Measurements from ENCODE around the gene CREB5.

The CREB5 gene

DNA sequence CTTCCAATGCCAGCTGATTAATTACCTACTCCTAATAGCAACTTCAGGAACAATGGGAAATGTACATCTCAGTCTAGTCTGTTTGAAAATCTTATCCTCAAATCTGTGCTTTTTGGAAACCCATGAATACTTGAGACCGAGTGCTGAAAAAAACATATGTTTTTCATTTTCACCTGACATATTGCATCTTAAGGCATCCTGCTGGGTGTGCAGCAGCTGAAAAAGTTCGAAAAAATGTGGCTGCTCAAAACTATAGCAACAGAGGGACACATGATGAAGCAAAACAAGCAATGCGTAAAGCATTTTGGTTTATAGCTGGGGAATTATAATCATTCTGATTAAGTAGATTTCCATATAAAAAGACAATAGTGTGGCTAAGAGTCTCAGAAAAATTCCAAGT is 218.0 kb downstream of the CREB5 start:
- DNase-seq (ENCODE audit: low read depth in 3 of 3, low spot score in 1 of 3): no peak

DNA sequence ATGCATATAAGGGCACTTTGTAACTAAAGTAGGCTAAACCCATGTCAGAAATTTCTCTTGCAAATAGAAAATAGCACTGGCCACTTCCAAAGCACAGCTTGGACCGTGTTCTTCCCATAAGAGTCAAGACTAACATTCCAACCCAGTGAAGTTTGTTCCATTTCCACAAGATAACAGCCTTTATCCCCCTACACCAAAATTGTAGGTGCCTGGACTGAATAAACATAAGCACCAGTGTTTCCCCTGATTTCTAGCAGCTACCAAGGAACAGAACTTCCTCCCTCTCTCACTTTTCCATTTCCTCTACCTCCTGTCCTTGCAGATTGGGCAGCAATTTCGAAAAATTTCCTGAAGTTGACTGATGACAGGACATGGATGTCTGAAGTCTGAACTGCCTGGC is 219.7 kb downstream of the CREB5 start:
- no peak for DNase-seq (ENCODE audit: low read depth in 3 of 3, low spot score in 1 of 3)

DNA sequence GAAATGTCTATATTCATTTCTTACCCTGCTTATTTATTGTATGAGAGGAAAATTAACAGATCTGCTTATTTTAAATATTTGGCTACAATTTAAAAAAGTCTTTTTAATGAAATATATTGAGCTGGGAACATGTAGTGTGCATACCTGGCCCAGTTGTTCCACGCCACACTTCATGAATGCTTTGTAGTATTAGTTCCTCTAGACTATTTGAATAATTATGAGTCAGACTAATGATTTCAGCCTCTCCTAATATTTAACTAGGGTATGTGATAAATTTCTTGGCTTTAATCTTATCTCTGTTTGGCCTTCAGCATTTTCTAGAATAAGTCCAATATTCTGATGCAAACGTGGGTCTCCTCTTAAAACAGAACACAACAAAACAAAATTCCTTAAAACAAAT is 226.6 kb downstream of the CREB5 start:
- no peak for DNase-seq (ENCODE audit: low read depth in 3 of 3, low spot score in 1 of 3)

DNA sequence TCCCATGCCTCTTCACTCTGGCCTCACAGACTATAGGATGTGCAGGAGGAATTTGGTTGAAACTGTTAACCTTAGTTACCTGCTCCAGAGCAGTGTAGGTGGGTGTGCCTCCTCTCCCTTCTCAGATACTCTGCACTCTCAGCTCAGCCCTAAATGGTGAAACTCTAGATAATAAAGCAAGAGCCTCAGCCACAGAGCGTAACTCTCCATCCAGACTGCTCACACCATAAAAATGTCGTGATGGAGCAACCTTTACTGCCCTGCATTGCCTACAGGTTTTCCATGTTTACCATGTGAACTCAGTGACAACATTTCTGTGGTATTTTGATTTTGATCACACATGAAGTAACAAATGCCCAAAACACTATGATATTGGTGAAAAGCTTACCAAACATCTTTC is 227.7 kb downstream of the CREB5 start:
- DNase-seq (ENCODE audit: low read depth in 3 of 3, low spot score in 1 of 3): no peak

DNA sequence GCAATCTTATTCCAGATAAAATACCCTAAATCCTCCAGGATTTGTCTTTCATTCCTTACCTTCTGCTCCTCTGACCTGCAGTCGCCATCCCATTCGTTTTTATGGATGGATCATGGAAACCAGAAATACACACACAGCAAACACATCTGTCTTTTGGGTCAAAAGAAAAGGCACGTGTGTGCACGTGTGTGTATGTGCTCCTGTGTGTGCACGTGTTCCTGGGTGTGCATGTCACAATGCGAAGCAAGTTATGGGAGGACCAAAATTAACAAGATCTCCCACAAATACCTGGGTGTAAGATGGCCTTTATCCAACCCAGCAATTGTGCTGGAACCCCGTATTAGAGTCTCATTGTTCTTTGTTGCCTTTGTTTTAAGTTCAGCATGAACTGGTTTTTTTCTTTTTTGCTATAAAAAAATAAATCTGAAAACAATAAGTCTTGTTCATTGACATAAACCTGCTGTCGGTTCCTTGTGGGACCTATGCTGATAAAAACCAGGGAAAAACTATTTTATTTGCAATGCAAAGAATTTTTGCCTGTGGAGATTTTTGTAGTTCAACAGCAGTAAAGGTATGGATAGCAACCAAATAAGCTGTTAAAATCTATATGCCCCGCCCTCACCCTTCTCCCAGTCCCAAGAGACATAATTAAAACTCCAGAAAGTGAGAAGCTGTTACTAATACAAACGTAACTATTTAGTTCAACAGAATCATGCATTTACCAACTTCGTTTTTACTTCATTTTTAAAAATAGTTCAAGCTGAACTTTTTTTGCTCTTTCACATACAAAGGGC is 229.6 kb downstream of the CREB5 start:
- no peak for DNase-seq (ENCODE audit: low read depth in 3 of 3, low spot score in 1 of 3)

DNA sequence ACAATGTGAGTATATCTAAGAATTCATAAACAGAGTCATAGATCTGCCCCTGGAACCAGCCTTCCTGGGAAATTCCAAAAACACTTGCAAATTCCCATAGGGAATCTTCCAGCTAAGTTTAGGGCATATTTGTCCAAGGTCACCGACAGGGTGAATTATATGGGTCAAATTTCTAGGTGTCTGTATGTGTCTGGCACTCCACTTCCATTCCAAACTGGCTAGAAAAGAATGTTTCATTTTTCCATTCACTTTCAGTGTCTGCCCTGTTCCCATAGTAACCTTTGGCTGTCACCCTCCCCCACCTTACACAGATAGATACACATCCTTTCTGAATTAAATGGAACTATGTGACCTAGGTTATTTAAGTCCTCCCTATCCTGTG is 230.9 kb downstream of the CREB5 start:
- DNase-seq (ENCODE audit: low read depth in 3 of 3, low spot score in 1 of 3): no peak

DNA sequence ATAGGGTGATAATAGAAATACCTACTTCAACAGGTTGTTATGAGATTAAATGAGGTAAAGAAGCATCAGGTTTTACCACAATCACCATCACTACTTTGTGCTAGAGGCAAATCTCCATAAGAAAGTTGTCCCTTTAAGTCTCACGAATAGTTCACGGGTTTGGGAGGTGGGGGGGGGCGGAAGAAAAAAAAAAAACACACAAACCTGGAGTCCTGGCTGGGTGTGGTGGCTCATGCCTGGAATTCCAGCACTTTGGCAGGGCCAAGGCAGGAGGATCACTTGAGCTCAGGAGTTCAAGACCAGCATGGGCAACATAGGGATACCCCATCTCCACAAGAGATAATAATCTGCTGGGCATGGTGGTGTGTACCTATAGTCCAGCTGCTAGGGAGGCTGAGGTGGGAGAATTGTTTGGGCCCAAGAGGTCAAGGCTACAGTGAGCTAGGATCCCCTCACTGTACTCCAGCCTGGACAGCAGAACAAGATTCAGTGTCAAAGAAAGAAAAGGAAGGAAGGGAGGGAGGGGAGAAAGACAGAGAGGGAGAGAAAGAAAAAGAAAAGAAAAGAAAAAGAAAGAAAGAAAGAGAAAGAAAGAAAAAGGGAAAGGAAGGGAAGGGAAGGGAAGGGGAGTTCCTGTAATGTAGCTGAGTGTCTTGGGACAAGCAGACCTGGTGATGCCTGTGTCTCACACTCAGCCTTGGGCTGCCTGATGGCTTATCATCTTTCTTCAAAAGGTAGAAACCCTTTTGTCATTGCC is 231.4 kb downstream of the CREB5 start:
- DNase-seq (ENCODE audit: low read depth in 3 of 3, low spot score in 1 of 3): no peak

DNA sequence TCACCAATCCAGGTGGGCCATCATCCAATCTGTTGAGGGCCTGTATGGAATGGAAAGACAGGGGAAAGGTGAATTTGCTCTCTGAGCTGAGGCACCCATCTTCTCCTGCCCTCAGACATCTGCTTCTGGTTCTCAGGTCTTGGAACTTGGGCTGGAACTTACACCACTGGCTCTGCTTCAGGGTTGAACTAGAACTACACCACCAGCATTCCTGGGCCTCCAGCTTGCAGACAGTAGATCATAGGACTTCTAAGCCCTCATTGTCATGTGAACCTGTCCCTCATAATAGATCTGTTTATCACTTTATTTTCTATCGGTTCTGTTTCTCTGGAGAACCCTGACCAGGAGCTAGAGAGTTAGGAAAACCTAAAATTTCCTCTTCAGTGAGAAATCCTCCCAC is 233.5 kb downstream of the CREB5 start:
- DNase-seq (ENCODE audit: low read depth in 3 of 3, low spot score in 1 of 3): no peak

DNA sequence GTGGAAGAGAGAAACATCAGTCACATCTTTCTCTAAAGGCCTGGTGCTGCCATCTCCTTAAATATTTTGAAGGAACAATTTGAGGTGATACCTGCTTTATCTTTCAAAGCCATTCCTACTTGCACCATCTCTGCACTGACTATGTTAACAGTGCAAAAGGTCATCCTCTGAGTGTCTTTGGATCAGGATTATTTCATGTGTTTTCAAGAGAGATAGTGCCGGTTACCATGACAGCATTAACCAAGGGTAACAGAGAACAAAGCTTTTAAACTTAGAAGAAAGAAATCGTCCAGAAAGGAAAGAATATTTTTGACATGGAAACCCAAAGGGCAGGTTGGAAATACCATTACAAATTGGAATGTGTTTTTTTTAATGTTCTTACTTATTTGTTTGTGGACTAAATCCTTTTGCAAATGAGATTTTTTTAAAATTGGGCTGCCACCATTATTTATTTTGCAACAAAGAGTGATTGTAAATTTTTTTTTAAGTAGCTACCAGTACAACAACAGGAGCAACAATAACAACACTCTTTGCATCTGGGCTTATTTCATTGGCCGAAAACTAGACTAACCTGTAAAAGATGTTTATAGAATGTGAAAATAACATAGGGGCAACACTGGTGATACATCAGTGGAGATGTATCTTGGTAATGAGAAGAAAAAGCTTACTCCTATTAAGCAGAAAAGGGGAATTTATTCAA is 234.2 kb downstream of the CREB5 start:
- DNase-seq (ENCODE audit: low read depth in 3 of 3, low spot score in 1 of 3): no peak

DNA sequence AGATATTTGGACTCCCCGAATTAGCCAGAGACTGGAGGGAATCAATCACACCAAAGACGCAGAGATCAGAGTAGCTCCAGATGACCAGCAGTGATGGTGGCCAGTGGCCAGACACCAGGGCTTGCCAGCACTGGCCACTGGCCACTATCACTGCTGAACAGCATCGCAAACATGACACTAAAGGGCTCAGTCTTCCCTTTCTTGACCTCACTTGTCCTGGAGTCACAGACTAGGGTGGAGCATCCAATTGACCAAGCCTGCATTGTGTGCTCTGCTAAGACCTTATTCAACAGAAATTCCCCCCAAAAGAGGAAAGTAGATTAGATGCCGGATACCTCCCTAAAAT is 234.7 kb downstream of the CREB5 start:
- DNase-seq (ENCODE audit: low read depth in 3 of 3, low spot score in 1 of 3): no peak

DNA sequence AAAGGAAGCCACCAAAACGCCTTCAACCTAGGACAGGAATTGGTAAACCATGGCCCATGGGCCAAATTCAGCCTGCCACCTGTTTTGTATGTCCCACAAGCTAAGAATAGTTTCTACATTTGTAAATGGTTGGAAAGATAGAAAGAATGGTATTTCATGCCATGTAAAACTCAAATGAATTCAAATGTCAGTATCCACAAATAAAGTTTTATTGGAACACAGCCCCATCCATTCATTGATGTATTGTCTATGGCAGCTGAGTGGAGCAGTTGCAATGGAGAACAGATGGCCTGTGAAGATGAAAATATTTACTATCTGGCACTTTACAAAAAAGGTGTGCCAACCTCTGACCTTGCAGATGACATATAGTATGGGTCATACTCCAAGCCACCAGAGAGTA is 236.9 kb downstream of the CREB5 start:
- no peak for DNase-seq (ENCODE audit: low read depth in 3 of 3, low spot score in 1 of 3)

DNA sequence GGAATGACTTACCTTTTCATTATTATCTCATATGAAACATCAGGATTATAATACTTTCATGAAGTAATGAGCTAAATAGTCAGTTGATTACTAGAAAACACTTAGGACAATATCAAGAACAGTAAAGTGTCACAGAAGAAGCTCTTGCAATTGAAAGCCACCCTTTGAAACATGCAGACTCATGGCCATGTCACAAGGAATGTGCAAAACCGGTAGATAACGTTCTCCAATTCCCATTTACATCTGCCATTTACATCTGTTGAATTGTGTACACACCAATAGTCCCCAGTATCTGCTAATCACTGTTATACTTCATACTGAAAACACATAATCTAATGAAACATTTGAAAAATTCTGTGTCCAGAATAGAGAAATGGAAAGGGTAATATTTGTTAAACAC is 237.5 kb downstream of the CREB5 start:
- no peak for DNase-seq (ENCODE audit: low read depth in 3 of 3, low spot score in 1 of 3)

DNA sequence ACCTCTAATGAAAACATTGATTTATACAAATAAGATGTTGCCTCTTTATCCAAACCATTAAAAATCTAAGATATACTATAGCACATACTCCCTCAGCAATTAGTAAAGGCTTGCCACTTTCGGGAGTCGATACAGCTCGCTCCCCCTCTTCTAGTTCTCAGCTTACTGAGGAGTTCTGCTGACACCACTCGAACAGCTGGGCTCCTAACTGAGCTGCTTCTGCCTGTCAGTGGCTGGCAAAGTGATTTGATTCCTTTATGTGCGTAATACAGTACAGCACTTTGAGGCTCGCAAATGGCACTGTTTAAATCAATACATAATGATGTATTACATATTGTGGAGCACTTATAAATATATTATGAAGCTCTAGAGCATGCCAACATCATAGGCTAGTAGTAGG is 241.8 kb downstream of the CREB5 start:
- no peak for DNase-seq (ENCODE audit: low read depth in 3 of 3, low spot score in 1 of 3)

DNA sequence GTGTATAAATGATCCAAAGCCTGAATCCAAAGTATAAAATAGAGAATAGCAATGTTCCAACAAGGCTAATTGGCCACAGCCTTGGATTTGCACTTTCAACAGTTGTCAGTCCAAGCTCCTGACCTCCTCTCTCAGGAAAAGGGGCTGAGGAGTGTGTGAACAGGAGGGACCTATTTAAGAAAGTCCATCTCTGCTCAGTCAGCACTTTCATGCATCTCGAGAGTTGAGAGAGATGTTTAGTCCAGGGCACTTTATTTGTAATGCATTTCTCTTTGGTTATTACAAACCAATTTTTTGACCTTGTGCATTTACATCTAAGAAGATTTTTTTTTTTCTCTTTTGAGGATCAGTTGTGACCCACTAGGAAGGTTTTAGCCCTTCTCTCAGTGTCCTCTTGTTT is 244.2 kb downstream of the CREB5 start:
- DNase-seq (ENCODE audit: low read depth in 3 of 3, low spot score in 1 of 3): no peak

DNA sequence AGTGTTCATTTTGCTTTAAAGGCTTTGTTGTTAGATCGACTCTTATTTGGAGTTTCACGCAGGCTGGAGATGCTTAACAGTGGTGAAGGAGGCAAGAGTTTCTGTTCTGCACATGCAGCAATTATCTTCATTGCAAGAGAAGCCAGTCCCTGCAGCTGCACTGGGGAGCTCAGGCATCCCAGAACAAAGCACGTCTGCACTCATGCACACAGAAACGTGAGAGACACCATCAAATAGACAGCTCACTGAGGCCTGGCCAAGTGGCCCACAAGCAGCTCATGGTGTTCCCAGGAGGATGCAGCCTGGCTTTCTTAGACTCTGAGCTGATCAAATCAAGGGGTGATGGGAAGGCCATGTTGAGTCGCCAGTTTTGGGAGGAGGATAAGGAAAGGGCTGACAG is 246.1 kb downstream of the CREB5 start:
- DNase-seq (ENCODE audit: low read depth in 3 of 3, low spot score in 1 of 3): no peak

DNA sequence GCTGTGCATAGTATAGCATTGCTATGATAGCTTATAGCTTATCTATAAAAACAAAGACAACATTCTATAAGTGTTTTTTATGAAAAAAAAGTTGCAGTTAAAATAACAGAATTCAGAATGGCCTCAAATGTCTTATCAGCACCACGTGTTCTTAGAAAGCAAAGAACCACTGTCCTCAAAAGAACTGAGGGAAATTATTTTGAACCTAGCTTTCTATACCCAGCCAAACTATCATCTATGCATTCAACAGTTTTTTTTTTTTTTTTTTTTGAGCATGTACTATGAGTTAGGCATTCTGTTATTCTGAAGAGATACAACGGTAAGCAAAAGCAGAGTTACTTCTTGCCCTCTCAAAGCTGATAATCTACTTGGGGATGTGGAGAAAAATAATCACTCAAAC is 247.8 kb downstream of the CREB5 start:
- DNase-seq (ENCODE audit: low read depth in 3 of 3, low spot score in 1 of 3): no peak

DNA sequence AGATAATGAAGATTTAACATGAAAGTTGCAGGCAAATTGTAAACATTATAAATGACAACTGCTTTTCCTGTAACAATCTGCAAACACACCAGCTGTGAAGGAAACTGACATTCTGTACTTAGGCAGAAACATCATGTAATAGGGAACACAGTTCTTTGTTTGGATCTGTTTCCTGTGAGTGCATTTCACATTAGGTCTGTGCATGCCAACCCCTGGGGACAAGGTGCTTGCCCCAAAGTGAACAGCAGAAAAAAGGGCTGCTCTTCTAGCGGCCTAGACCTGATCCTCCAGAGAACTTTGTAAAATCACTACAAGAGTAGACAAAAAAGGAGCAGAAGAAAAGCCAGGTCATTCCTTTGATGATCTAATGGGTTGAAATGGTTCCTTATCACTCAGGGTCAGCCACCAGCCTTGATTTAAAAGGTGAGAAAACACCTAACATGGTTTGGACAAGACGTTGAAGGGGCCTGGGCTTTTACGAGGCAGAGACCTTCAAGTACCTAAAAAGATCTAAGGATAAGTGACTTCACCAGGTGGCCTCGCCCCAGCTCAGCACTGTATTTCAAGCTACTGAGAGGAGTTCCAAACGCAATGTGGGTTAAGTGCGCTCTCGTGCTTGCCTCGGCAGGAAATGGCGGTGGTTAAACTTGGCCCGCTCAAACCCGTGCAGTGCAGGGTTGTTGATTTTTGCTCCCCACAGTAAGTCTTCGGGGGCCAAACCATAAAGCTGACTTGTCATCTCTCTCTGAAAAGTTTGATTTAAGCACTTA is 249.7 kb downstream of the CREB5 start:
- DNase-seq (ENCODE audit: low read depth in 3 of 3, low spot score in 1 of 3): no peak

DNA sequence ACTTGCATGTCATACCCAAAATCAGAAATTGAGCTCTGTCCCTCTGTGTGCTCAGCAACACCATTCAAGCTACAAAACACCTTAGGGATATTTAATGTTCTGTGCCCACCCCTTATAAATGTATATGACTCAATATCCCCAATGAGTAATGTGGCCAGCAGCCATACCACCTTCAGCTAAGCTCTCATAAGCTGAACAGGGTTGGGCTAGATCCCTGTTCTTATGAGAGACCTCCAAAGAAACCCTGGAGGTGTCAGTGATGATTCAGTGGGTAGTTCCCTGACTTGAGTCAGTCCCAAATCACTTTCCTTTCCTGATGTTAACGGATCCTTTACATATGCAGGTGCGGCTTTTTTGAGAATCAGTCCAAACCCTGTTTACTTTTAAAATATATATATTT is 253.8 kb downstream of the CREB5 start:
- no peak for DNase-seq (ENCODE audit: low read depth in 3 of 3, low spot score in 1 of 3)

DNA sequence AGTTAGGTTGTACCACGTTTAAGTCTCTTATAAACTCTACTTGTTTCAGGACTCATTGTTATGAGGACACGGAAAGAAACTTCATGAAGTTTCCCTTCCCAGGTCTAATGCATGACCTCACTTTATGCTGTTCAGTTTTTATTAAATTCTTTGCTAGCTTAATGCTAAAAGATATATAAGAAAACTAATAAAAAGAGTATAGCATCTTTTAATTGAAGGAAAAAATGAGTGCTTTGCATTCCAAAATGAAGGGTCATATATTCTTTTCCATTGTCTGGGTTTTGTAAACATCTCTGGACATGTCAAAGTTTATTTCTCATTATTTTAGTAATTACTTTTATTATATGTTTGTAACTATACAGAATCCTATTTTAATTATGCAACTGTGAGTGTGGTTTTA is 255.8 kb downstream of the CREB5 start:
- DNase-seq (ENCODE audit: low read depth in 3 of 3, low spot score in 1 of 3): no peak

DNA sequence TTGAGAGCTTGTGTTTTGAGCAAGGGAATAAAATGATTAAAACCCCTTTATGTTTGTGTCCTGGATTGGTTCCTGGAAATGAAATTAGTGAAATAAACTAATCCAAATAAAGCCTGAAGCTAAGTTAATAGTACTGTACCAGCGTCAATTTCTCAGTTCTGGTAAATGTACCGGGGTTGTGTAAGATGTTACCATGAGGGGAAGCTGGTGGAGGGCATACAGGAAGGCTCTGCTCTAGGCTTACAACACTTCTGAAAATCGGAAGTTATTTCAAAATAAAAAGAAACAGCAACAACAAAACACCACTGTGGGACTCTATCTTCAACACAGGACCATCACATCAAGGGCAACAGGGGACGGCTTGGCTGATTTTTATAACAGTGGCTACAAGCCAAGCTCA is 257.0 kb downstream of the CREB5 start:
- DNase-seq (ENCODE audit: low read depth in 3 of 3, low spot score in 1 of 3): no peak

DNA sequence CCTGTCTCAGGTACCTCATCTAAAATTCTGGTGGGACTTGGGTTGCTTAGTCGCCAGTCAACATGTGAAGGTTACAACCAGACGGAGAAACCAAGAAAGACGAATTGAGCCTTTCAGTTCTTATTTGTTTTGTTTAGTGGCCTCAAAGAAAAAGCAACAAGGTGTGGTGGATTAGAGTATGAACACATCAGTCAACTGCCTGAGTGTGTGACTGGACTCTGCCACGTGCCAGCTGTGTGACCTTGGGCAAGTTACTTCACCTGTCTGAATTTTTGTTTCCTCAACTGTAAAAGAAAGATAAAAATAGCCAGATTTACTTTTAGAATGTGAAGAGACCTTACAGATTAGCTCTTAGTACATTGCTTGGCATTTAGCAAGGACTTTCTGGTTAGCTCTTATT is 259.2 kb downstream of the CREB5 start:
- no peak for DNase-seq (ENCODE audit: low read depth in 3 of 3, low spot score in 1 of 3)

DNA sequence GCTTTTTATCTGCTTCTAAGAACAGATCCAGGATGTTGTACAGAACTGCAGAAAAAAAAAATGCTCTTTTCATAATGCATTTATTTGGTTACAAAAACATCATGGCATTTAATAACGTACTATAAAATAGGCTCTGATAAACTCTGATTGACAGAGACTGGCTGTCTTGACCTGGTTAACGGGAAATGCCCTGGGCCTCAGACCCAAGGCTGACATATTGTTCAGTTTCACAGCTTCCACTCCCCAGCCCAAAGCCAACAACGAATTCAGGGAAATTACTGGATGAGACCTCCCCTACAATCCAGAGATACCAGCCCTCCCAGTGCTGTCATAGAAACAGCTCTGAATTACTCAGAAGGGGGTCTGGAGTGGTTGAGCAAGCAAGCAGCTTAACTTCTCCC is 260.1 kb downstream of the CREB5 start:
- DNase-seq (ENCODE audit: low read depth in 3 of 3, low spot score in 1 of 3): no peak
